ENCODE data around the gene RRM1. TPM values are rescaled to one million over a fixed set of nuclear protein-coding genes. Genes with fewer than 3 reads are reported as not detected.
A peak's percentile ranks its signal among the peaks of the same experiment; 100 is the strongest.

Gene RRM1
- total RNA-seq, 4 donors from 2014 or later = 33.1 to 67.4 (median 43.6) TPM

- Histone ChIP-seq H3K4me1 (peaks cover 0 to 29% (median 8%) of the 10 kb centered on the region in 3 donors), H3K27me3 (no peaks in the 10 kb centered on the region), H3K36me3 (peaks cover 0 to 53% of the 10 kb centered on the region in 2 donors), H3K4me3 (no peak overlapping the region), H3K27ac (no peak overlapping the region), H3K9me3 (no peaks in the 10 kb centered on the region)
- TF ChIP-seq, protein P1, sequence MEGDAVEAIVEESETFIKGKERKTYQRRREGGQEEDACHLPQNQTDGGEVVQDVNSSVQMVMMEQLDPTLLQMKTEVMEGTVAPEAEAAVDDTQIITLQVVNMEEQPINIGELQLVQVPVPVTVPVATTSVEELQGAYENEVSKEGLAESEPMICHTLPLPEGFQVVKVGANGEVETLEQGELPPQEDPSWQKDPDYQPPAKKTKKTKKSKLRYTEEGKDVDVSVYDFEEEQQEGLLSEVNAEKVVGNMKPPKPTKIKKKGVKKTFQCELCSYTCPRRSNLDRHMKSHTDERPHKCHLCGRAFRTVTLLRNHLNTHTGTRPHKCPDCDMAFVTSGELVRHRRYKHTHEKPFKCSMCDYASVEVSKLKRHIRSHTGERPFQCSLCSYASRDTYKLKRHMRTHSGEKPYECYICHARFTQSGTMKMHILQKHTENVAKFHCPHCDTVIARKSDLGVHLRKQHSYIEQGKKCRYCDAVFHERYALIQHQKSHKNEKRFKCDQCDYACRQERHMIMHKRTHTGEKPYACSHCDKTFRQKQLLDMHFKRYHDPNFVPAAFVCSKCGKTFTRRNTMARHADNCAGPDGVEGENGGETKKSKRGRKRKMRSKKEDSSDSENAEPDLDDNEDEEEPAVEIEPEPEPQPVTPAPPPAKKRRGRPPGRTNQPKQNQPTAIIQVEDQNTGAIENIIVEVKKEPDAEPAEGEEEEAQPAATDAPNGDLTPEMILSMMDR (IDR thresholded peaks at IDR 0.05) = no peak
- no peak for TF ChIP-seq POLR2AphosphoS5 (IDR thresholded peaks at IDR 0.05)
- no peak for TF ChIP-seq POLR2A (IDR thresholded peaks at IDR 0.05)
- TF ChIP-seq EP300 (IDR thresholded peaks at IDR 0.05) = no peak
- no peak for ATAC-seq
- WGBS, 2 donors (ENCODE audit: low coverage in 1 of 2) = 0% methylated on average over 1 of the region's 2 CpGs
Measured at GRCh38 chr11:4092026-4092425, 2.6 kb upstream of the RRM1 start.

GRCh38 chr11:4093519-4094347 is 866 bp upstream of the RRM1 start:
- 68 to 88% methylated on average over 10 to 12 of the region's 25 CpGs for WGBS, 2 donors (ENCODE audit: low coverage in 1 of 2)
- no peaks in the 10 kb centered on the region for H3K9me3 ChIP-seq
- ATAC-seq = no peak
- no peaks in the 10 kb centered on the region for H3K27me3 ChIP-seq
- peaks cover 0 to 36% of the 10 kb centered on the region in 2 donors for H3K36me3 ChIP-seq
- peak overlapping the region; percentile 60 to 77 for H3K4me3 ChIP-seq
- peak overlapping the region; percentile 91 to 97 (median 94) for H3K27ac ChIP-seq
- H3K4me1 ChIP-seq = peaks cover 0 to 41% (median 8%) of the 10 kb centered on the region in 3 donors
- TF ChIP-seq, protein P1 (IDR thresholded peaks at IDR 0.05) = no peak
- TF ChIP-seq EP300 (IDR thresholded peaks at IDR 0.05) = no peak
- no peak for TF ChIP-seq POLR2A (IDR thresholded peaks at IDR 0.05)
- TF ChIP-seq POLR2AphosphoS5 (IDR thresholded peaks at IDR 0.05) = no peak

DNA sequence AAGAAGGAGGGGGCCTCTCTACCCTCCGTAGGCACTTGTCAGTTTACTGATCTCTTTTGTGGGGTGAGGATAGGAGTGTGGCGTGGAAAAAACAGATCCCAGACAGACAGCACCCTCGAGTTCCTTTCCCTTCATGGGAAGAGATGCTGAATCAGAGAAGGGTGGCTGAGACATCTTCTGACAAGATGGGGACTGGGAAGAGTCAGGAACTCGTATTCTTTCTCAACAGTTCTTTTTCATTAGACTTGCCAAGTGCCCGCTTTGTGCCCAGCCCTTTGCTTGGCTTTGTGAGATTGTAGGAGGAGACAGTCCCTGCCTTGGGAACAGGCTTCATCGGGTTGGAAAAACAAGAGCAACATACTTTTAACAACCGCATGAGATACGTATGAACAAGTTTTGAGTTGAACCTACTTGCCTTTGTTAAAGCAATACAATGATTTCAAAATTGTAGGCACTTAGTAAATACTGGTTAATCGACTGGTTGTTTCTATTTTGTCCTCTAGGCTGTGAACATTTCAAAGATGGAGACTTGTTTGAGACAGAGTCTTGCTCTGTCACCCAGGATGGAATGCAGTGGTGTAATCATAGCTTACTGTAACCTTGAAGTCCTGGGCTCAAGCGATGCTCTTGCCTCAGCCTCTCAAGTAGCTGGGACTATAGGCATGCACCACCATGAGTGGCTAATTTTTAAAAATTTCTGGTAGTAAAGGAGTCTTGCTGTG is 1.1 kb downstream of the RRM1 start:
- WGBS, 2 donors (ENCODE audit: low coverage in 1 of 2) = 11 to 21% methylated on average over 9 to 10 of the region's 10 CpGs
- no peaks in the 10 kb centered on the region for H3K27me3 ChIP-seq
- ATAC-seq = peak; percentile 25

GRCh38 chr11:4098026-4098621 is 3.5 kb downstream of the RRM1 start:
- H3K9me3 ChIP-seq = no peaks in the 10 kb centered on the region
- no peak for ATAC-seq
- no peak overlapping the region for H3K27ac ChIP-seq
- no peak for TF ChIP-seq POLR2A (IDR thresholded peaks at IDR 0.05)
- no peak for TF ChIP-seq EP300 (IDR thresholded peaks at IDR 0.05)
- no peak for TF ChIP-seq POLR2AphosphoS5 (IDR thresholded peaks at IDR 0.05)
- TF ChIP-seq, protein P1 (IDR thresholded peaks at IDR 0.05) = no peak
- peaks cover 0 to 15% of the 10 kb centered on the region in 2 donors for H3K36me3 ChIP-seq
- H3K27me3 ChIP-seq = no peaks in the 10 kb centered on the region
- 59 to 78% methylated on average over 3 to 4 of the region's 4 CpGs for WGBS, 2 donors (ENCODE audit: low coverage in 1 of 2)
- no peak overlapping the region for H3K4me3 ChIP-seq
- peaks cover 0 to 40% (median 8%) of the 10 kb centered on the region in 3 donors for H3K4me1 ChIP-seq

More for the DNA sequence above, 1.1 kb downstream of the RRM1 start:
- peak overlapping the region; percentile 60 to 77 for H3K4me3 ChIP-seq
- H3K36me3 ChIP-seq = peaks cover 0 to 20% of the 10 kb centered on the region in 2 donors
- peak overlapping the region; percentile 91 to 97 (median 94) for H3K27ac ChIP-seq
- H3K4me1 ChIP-seq = peaks cover 0 to 41% (median 8%) of the 10 kb centered on the region in 3 donors
- TF ChIP-seq POLR2AphosphoS5 (IDR thresholded peaks at IDR 0.05) (peak; percentile 23), POLR2A (IDR thresholded peaks at IDR 0.05) (no peak), EP300 (IDR thresholded peaks at IDR 0.05) (no peak)
- TF ChIP-seq, protein P1 (IDR thresholded peaks at IDR 0.05) = peak in 1 of 4 experiments; percentile 18
- H3K9me3 ChIP-seq = no peaks in the 10 kb centered on the region

Measured in gastroesophageal sphincter (tissue), 4 donors.